ENCODE results near the gene NDUFS7.

DNA sequence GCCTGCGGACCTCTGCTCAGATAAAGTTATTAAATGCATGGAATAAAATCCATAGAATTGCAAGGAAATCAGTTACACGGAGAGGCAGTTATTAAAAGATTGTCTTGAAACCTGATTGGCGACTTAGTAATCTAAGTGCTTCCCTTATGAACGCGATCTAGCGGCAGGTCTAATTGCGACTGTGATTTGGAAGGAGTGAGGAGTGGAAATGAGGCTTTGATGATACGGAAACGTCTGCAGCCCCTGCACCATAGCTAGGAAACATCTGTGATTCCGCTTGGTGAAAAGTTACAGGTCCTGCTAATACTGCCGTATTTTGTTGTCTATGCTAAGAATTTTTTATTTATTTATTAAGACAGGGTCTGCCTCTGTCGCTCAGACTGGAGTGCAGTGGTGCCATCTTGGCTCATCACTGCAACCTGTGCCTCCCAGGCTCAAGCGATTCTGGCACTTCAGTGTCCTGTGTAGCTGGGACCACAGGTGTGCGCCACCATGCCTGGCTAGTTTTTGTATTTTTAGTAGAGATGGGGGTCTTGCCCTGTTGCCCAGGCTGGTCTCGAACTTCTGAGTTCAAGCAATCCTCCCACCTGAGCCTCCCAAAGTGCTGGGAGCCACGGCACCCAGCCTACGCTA lies 887 bp downstream of the NDUFS7 start:
- TF ChIP-seq, protein P1, sequence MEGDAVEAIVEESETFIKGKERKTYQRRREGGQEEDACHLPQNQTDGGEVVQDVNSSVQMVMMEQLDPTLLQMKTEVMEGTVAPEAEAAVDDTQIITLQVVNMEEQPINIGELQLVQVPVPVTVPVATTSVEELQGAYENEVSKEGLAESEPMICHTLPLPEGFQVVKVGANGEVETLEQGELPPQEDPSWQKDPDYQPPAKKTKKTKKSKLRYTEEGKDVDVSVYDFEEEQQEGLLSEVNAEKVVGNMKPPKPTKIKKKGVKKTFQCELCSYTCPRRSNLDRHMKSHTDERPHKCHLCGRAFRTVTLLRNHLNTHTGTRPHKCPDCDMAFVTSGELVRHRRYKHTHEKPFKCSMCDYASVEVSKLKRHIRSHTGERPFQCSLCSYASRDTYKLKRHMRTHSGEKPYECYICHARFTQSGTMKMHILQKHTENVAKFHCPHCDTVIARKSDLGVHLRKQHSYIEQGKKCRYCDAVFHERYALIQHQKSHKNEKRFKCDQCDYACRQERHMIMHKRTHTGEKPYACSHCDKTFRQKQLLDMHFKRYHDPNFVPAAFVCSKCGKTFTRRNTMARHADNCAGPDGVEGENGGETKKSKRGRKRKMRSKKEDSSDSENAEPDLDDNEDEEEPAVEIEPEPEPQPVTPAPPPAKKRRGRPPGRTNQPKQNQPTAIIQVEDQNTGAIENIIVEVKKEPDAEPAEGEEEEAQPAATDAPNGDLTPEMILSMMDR (conservative IDR thresholded peaks at IDR 0.05) = no peak
- no peak for TF ChIP-seq ZFX (IDR thresholded peaks at IDR 0.05)
